ENCODE results near the gene GRHPR. TPM values are rescaled to one million over a fixed set of nuclear protein-coding genes. Genes with fewer than 3 reads are reported as not detected.

The GRHPR gene
- total and polyA plus RNA-seq, 2 of the 4 experiments (the other 2 are of a cell fraction), result 182 to 191 TPM

DNA sequence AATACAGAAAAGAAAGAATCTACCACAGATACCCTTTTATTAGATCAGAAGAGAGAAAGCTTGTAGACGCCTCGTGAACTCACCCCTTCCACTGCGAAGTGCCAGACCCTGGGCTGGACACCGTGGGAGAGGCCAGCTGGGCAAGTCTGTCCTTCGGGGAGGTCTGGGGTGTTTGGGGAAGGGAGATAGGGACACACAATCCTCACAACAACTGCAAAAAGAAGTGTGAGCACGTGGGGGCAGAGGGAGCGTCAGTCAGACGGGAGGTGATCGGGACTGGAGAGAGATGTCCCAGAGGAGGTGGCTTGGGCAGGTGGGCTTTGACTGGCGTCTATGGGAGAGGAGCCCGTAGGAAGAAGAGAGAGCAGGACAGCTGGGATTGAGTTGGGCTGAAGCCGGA, 27.3 kb upstream of the GRHPR start:
- TF ChIP-seq NFE2L2 (IDR thresholded peaks at IDR 0.05; ENCODE audit: low read depth, low read length), result no peak
- no peak for TF ChIP-seq CHD1 (IDR thresholded peaks at IDR 0.05; ENCODE audit: low read depth, low read length)
- no peak for TF ChIP-seq MAFK (IDR thresholded peaks at IDR 0.05; ENCODE audit: low read depth, low read length)
- ChIA-PET POLR2A (ENCODE audit: unreplicated experiment) (no interaction called here), CTCF (no interaction called here)
- Histone ChIP-seq H3K27me3 (ENCODE audit: control insufficient read depth, insufficient read depth, low read length) (peaks cover 15% of the 10 kb centered on the region; the same call in 1 of the 2 replicates), H2BK5ac (ENCODE audit: low read depth, low read length, poor library complexity, severe bottlenecking) (no peak overlapping the region), H3K4ac (ENCODE audit: low read depth, low read length) (no peak overlapping the region), H2AFZ (replicated peaks; ENCODE audit: low read length, poor library complexity) (no peak overlapping the region), H3K27ac (ENCODE audit: insufficient read depth, low read length) (no peak overlapping the region), H3K23ac (ENCODE audit: low read depth, low read length) (no peak overlapping the region), H2BK20ac (ENCODE audit: low read depth, low read length) (no peak overlapping the region), H2BK15ac (ENCODE audit: low read depth, low read length) (no peak overlapping the region), H2AK5ac (ENCODE audit: low read depth, low read length) (no peak overlapping the region), H4K20me1 (ENCODE audit: insufficient read depth, low read length) (no peaks in the 10 kb centered on the region), H3K79me1 (ENCODE audit: low read depth in 1 of 2, low read length in 2 of 2) (no peaks in the 10 kb centered on the region), H3K4me2 (ENCODE audit: low read depth, low read length) (no peak overlapping the region), H3K9ac (ENCODE audit: low read depth, low read length) (no peak overlapping the region), H3K56ac (ENCODE audit: extremely low read depth, insufficient read depth, low read length) (no peak overlapping the region), H2BK120ac (ENCODE audit: low read depth, low read length) (no peak overlapping the region), H3K9me3 (ENCODE audit: control insufficient read depth, insufficient read depth, low read length) (no peaks in the 10 kb centered on the region), H3K4me3 (ENCODE audit: insufficient read depth, low read depth, low read length) (no peak overlapping the region), H3K4me1 (ENCODE audit: control insufficient read depth, insufficient read depth, low read length) (no peaks in the 10 kb centered on the region), H3K14ac (replicated peaks; ENCODE audit: low read depth, low read length) (no peak overlapping the region), H3K18ac (ENCODE audit: low read depth, low read length) (no peak overlapping the region), H3K36me3 (ENCODE audit: control insufficient read depth, insufficient read depth, low read length) (no peaks in the 10 kb centered on the region), H2AK9ac (replicated peaks; ENCODE audit: low read depth, low read length, poor library complexity) (no peak overlapping the region), H4K5ac (ENCODE audit: low read depth, low read length) (no peak overlapping the region), H4K91ac (ENCODE audit: insufficient read depth, low read depth, low read length) (no peak overlapping the region), H3K9me1 (ENCODE audit: insufficient read depth, low read length) (no peaks in the 10 kb centered on the region), H4K8ac (ENCODE audit: low read depth in 2 of 2, low read length in 2 of 2) (no peak overlapping the region)
- intact Hi-C loops (cut with micrococcal nuclease), result no loop called here
- dilution Hi-C loops (cut with HindIII; ENCODE audit: low sequenced_read_pairs, unreplicated experiment), result no loop called here
- ATAC-seq (ENCODE audit: low read depth) (no peak), DNase-seq (no peak)
- in situ Hi-C loops (cut with MboI; ENCODE audit: low sequenced_read_pairs), result no loop called here
- BruUV-seq (replicated peaks), result no TSS peak
- WGBS, 2 experiments (ENCODE audit: extremely low coverage in 2 of 2, insufficient read length in 1 of 2), result 53% methylated on average over 3 of the region's 12 CpGs; no CpG with 5 or more reads in 1 of the 2 experiments
